GM23248 (cell line): ENCODE data around the gene ALCAM.

Experiments used
- EZH2 ChIP-seq: fragments of 200-600 bp; sonication (generic); IDR thresholded peaks from 2 replicates; pipeline ENCODE4 v1.6.1; 2018; ENCODE audit warnings: antibody characterized with exemption, mild to moderate bottlenecking; ENCODE audit not compliant: insufficient read depth, poor library complexity, severe bottlenecking
- EZH2phosphoT487 ChIP-seq: fragments of 200-600 bp; sonication (generic); IDR thresholded peaks from 2 replicates; pipeline ENCODE4 v1.6.1; 2018; ENCODE audit warnings: antibody characterized with exemption, moderate library complexity, mild to moderate bottlenecking, low read depth; ENCODE audit not compliant: insufficient read depth

- TF ChIP-seq EZH2phosphoT487 (no peak), EZH2 (no peak)
Observed at GRCh38 chr3:105349684-105350387, 16.9 kb upstream of the ALCAM start.
